Measurements from ENCODE around the gene HOXB6.

DNA sequence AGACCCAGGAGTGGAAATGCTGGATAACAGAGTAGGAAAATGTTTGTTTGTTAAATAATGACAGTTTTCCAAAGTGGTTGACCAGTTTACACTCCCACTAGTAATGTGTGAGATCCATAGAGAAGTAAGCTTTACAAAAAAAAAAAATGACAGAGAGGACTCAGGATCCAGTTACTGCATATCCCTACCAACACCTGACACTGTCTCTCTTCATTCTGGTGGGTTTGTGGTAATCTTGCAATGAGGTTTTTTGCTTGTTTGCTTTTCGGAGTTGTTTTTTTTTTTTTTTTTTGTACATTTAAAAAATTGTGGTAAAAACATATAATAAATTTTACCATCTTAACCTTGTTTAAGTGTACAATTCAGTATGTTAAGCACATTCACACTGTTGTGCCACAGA is 45.0 kb upstream of the HOXB6 start:
- TF ChIP-seq, protein P1, sequence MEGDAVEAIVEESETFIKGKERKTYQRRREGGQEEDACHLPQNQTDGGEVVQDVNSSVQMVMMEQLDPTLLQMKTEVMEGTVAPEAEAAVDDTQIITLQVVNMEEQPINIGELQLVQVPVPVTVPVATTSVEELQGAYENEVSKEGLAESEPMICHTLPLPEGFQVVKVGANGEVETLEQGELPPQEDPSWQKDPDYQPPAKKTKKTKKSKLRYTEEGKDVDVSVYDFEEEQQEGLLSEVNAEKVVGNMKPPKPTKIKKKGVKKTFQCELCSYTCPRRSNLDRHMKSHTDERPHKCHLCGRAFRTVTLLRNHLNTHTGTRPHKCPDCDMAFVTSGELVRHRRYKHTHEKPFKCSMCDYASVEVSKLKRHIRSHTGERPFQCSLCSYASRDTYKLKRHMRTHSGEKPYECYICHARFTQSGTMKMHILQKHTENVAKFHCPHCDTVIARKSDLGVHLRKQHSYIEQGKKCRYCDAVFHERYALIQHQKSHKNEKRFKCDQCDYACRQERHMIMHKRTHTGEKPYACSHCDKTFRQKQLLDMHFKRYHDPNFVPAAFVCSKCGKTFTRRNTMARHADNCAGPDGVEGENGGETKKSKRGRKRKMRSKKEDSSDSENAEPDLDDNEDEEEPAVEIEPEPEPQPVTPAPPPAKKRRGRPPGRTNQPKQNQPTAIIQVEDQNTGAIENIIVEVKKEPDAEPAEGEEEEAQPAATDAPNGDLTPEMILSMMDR (tag by site-specific recombination; IDR thresholded peaks at IDR 0.05): no peak
- TF ChIP-seq, protein P2, sequence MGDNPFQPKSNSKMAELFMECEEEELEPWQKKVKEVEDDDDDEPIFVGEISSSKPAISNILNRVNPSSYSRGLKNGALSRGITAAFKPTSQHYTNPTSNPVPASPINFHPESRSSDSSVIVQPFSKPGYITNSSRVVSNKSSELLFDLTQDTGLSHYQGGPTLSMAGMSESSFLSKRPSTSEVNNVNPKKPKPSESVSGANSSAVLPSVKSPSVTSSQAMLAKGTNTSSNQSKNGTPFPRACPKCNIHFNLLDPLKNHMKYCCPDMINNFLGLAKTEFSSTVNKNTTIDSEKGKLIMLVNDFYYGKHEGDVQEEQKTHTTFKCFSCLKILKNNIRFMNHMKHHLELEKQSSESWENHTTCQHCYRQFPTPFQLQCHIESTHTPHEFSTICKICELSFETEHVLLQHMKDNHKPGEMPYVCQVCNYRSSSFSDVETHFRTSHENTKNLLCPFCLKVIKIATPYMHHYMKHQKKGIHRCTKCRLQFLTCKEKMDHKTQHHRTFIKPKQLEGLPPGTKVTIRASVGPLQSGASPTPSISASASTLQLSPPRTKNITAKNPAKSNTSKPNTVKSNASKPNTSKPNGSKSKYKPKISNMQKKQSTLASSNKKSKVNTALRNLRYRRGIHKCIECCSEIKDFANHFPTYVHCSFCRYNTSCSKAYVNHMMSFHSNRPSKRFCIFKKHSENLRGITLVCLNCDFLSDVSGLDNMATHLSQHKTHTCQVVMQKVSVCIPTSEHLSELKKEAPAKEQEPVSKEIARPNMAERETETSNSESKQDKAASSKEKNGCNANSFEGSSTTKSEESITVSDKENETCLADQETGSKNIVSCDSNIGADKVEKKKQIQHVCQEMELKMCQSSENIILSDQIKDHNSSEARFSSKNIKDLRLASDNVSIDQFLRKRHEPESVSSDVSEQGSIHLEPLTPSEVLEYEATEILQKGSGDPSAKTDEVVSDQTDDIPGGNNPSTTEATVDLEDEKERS (tag by site-specific recombination; IDR thresholded peaks at IDR 0.05): no peak
- TF ChIP-seq SP2 (tag by site-specific recombination; IDR thresholded peaks at IDR 0.05): no peak
- TF ChIP-seq REST (tag by site-specific recombination; IDR thresholded peaks at IDR 0.05): no peak
- no peak for TF ChIP-seq ZNF157 (tag by site-specific recombination; IDR thresholded peaks at IDR 0.05)
- TF ChIP-seq ZFP3 (tag by site-specific recombination; IDR thresholded peaks at IDR 0.05; ENCODE audit: low read depth): no peak
- TF ChIP-seq ZNF274 (IDR thresholded peaks at IDR 0.05; ENCODE audit: low read length): no peak
- no peak for TF ChIP-seq ZNF274 (tag by site-specific recombination; IDR thresholded peaks at IDR 0.05; ENCODE audit: borderline replicate concordance)
- no peak for TF ChIP-seq ZNF335 (tag by site-specific recombination; conservative IDR thresholded peaks at IDR 0.05)
- TF ChIP-seq, protein P3, sequence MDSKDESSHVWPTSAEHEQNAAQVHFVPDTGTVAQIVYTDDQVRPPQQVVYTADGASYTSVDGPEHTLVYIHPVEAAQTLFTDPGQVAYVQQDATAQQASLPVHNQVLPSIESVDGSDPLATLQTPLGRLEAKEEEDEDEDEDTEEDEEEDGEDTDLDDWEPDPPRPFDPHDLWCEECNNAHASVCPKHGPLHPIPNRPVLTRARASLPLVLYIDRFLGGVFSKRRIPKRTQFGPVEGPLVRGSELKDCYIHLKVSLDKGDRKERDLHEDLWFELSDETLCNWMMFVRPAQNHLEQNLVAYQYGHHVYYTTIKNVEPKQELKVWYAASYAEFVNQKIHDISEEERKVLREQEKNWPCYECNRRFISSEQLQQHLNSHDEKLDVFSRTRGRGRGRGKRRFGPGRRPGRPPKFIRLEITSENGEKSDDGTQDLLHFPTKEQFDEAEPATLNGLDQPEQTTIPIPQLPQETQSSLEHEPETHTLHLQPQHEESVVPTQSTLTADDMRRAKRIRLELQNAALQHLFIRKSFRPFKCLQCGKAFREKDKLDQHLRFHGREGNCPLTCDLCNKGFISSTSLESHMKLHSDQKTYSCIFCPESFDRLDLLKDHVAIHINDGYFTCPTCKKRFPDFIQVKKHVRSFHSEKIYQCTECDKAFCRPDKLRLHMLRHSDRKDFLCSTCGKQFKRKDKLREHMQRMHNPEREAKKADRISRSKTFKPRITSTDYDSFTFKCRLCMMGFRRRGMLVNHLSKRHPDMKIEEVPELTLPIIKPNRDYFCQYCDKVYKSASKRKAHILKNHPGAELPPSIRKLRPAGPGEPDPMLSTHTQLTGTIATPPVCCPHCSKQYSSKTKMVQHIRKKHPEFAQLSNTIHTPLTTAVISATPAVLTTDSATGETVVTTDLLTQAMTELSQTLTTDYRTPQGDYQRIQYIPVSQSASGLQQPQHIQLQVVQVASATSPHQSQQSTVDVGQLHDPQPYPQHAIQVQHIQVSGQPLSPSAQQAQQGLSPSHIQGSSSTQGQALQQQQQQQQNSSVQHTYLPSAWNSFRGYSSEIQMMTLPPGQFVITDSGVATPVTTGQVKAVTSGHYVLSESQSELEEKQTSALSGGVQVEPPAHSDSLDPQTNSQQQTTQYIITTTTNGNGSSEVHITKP (tag by site-specific recombination; IDR thresholded peaks at IDR 0.05): no peak
- no peak for TF ChIP-seq YY1 (tag by site-specific recombination; IDR thresholded peaks at IDR 0.05)
- no peak for TF ChIP-seq ZBTB10 (tag by site-specific recombination; IDR thresholded peaks at IDR 0.05)
- TF ChIP-seq, protein P4, sequence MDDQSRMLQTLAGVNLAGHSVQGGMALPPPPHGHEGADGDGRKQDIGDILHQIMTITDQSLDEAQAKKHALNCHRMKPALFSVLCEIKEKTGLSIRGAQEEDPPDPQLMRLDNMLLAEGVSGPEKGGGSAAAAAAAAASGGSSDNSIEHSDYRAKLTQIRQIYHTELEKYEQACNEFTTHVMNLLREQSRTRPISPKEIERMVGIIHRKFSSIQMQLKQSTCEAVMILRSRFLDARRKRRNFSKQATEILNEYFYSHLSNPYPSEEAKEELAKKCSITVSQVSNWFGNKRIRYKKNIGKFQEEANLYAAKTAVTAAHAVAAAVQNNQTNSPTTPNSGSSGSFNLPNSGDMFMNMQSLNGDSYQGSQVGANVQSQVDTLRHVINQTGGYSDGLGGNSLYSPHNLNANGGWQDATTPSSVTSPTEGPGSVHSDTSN (CRISPR knock-in tag; IDR thresholded peaks at IDR 0.05): no peak
